Measurements from ENCODE around the gene GBP5.
"Not testable (repeated sequence)": the region's sequence is repeated elsewhere in the genome, so short reads cannot be mapped to it uniquely, and the experiment has no call there.

Gene GBP5, protein sequence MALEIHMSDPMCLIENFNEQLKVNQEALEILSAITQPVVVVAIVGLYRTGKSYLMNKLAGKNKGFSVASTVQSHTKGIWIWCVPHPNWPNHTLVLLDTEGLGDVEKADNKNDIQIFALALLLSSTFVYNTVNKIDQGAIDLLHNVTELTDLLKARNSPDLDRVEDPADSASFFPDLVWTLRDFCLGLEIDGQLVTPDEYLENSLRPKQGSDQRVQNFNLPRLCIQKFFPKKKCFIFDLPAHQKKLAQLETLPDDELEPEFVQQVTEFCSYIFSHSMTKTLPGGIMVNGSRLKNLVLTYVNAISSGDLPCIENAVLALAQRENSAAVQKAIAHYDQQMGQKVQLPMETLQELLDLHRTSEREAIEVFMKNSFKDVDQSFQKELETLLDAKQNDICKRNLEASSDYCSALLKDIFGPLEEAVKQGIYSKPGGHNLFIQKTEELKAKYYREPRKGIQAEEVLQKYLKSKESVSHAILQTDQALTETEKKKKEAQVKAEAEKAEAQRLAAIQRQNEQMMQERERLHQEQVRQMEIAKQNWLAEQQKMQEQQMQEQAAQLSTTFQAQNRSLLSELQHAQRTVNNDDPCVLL

DNA sequence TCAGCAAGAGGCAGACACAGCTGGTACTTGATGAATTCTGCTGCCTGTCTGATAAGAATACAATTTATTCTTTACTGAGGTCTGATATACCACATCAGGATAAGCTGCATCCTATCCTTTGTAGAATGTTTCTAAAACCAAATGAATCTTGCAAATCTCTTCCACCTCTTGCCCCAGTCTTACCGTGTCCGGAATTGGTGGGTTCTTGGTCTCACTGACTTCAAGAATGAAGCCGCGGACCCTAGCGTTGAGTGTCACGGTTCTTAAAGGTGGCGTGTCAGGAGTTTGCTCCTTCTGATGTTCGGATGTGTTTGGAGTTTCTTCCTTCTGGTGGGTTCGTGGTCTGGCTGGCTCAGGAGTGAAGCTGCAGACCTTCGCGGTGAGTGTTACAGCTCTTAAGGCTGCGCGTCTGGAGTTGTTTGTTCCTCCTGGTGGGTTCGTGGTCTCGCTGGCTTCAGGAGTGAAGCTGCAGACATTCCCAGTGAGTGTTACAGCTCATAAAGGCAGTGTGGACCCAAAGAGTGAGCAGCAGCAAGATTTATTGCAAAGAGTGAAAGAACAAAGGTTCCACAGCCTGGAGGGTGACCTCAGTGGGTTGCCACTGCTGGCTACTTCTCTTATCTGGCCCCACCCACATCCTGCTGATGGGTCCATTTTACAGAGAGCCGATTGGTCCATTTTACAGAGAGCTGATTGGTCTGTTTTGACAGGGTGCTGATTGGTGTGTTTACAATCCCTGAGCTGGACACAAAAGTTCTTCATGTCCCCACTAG is at the start of gene GBP5:
TSS of gene GBP5 (minus strand) at position 592 of the 773 bp plus-strand sequence. CDS start 3,305 bp downstream, outside the sequence.
- not testable (repeated sequence) for H3K4me3 ChIP-seq (ENCODE audit: low read depth, low read length)

DNA sequence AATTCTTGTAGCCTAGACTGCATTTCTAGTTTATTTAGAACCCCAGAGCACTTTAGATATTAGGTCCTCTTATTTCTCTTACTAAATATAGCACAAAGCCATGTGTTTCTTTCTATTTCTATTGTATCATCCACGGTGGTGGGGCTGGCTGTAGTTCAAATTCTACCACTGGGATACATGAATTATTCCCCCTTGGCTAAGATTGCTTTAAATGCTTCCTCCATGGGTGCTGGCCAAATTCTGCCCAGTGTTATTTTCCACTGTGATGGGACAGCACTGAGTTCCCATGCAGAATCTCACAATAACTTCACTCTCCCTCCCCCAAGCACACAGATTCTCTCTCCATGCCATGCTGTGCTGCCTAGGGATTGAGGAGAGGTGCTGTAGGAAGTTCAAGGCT is 49.7 kb upstream of the GBP5 start:
- H3K4me3 ChIP-seq (ENCODE audit: low read depth, low read length), result no peak overlapping the region
- TF ChIP-seq, protein P1, sequence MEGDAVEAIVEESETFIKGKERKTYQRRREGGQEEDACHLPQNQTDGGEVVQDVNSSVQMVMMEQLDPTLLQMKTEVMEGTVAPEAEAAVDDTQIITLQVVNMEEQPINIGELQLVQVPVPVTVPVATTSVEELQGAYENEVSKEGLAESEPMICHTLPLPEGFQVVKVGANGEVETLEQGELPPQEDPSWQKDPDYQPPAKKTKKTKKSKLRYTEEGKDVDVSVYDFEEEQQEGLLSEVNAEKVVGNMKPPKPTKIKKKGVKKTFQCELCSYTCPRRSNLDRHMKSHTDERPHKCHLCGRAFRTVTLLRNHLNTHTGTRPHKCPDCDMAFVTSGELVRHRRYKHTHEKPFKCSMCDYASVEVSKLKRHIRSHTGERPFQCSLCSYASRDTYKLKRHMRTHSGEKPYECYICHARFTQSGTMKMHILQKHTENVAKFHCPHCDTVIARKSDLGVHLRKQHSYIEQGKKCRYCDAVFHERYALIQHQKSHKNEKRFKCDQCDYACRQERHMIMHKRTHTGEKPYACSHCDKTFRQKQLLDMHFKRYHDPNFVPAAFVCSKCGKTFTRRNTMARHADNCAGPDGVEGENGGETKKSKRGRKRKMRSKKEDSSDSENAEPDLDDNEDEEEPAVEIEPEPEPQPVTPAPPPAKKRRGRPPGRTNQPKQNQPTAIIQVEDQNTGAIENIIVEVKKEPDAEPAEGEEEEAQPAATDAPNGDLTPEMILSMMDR (IDR thresholded peaks at IDR 0.05; ENCODE audit: borderline replicate concordance, insufficient read depth, low read depth, low read length), result no peak

DNA sequence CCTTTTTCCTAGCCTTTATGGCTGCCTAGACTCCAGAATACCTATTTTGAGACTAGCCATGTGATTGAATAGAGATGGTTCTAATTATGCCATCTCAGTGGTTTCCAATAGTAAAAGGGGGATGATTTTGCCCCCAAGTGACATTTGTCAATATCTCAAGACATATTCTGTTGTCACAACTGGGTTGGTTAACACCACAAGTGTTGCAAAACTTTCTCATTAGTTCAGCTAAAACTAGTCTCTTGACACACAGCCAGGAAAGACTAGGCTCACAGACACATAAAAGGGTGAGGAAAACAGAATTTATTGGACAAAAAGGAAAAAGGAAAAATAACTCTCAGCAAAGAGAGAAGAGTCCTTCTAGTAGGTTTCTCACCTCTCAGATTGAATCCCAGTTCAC is 39.9 kb upstream of the GBP5 start:
- TF ChIP-seq, protein P1 (IDR thresholded peaks at IDR 0.05; ENCODE audit: borderline replicate concordance, insufficient read depth, low read depth, low read length), result no peak
- H3K4me3 ChIP-seq (ENCODE audit: low read depth, low read length), result no peak overlapping the region

DNA sequence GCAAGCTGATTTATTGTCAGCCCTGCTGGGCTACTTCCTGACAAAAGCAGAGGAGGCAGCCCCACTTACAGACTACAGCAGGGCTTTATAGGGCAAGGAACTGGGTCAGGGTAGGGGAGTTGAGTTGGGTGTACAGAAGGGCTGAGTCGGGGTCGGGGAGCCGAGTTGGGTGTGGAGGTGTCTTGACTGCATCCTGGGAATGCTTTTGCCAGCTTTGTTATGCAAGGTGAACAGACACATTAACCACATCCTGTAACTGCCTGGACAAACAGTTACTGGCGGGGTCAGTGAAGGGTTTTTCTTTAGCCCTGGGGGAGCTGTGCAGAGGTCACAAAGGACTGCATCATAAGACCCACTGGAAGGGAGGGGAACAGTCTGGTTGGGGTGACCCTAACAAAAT is 39.1 kb upstream of the GBP5 start:
- TF ChIP-seq, protein P1 (IDR thresholded peaks at IDR 0.05; ENCODE audit: borderline replicate concordance, insufficient read depth, low read depth, low read length), result no peak
- H3K4me3 ChIP-seq (ENCODE audit: low read depth, low read length), result no peak overlapping the region

DNA sequence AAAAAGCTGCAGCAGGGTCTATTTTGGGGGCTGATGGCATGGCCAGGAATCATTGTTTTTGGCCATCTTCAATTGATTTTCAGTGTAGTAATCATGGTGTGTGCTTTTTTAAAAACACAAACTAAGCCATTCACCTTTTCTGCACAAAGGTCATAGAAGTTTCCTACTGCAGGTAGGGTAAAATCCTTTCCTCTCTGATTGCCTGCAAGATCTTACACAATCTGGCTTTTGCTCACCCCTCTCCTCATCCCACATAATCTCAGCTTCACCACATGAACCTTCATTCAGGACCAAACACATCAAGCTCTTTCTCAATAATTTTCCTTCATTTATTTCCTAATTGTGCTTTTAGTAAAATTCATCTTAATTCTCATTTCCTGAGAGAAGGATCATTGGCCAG is 38.3 kb upstream of the GBP5 start:
- TF ChIP-seq, protein P1 (IDR thresholded peaks at IDR 0.05; ENCODE audit: borderline replicate concordance, insufficient read depth, low read depth, low read length), result no peak
- no peak overlapping the region for H3K4me3 ChIP-seq (ENCODE audit: low read depth, low read length)

DNA sequence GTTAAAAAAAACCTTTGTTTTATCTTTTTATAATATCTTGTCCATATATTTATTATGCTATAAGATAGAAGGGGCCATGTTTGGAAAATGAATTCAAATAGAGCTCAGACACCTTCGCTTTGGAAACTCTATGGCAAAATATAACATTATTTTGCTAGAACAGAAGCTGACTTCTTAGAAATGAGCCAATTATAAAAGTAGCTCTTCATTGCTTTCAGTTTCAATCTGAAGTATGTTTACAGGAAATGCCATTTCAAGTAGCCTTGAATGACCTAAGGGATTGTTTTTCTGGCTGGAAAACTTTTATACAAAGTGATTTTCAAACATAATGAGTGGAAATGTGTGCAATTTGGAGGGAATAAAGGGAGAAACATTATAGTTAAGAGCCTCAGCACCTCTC is 37.8 kb upstream of the GBP5 start:
- TF ChIP-seq, protein P1 (IDR thresholded peaks at IDR 0.05; ENCODE audit: borderline replicate concordance, insufficient read depth, low read depth, low read length), result no peak
- no peak overlapping the region for H3K4me3 ChIP-seq (ENCODE audit: low read depth, low read length)

DNA sequence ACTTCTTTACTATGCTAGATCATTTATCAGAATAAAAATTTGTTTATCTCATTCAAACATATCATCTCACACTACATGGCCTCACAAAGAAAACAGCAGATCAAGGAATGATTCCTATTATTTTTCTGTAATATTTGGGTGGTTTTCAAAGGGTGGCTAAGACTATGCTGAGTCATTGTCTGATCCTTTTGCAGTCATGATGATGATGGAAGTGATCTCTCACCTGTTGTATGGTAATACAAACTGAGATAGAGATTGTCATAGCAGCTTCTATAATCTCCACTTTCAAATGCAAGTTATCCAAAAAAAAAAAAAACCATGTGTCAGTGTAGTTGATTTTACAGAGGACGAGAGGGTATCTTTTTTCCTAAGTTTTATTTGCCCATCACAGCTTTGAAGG is 37.2 kb upstream of the GBP5 start:
- no peak overlapping the region for H3K4me3 ChIP-seq (ENCODE audit: low read depth, low read length)
- TF ChIP-seq, protein P1 (IDR thresholded peaks at IDR 0.05; ENCODE audit: borderline replicate concordance, insufficient read depth, low read depth, low read length), result no peak

Measured in GM12875 (cell line).